SIG-M5 treated with dmso at 0.1 percent for 504 hours (cell line): ENCODE data around the gene GRB2.

Experiments
- DNase-seq: peaks from one replicate; lab custom pipeline; 2025; ENCODE audit not compliant: unreplicated experiment; lab: John Stamatoyannopoulos, UW

The GRB2 gene

DNA sequence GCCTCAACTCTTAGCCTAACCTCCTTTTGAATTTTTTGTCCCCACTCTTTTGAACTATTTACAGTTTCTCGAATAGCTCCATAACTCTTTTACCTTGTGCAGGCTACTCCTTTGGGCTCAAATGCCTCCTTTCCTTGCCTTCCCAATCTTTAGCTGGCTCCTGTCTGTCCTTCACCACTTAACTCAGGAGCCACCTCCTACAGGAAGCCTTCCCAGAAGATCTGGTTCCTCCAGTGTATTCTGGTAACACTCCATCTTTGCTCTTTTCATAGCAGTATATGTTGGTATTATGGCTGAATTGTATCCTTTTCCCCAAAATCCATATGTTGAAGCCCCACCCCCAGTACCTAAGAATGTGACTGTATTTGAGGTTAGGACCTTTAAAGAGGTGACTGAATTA, 9.0 kb upstream of the GRB2 start:
- DNase-seq: no peak

DNA sequence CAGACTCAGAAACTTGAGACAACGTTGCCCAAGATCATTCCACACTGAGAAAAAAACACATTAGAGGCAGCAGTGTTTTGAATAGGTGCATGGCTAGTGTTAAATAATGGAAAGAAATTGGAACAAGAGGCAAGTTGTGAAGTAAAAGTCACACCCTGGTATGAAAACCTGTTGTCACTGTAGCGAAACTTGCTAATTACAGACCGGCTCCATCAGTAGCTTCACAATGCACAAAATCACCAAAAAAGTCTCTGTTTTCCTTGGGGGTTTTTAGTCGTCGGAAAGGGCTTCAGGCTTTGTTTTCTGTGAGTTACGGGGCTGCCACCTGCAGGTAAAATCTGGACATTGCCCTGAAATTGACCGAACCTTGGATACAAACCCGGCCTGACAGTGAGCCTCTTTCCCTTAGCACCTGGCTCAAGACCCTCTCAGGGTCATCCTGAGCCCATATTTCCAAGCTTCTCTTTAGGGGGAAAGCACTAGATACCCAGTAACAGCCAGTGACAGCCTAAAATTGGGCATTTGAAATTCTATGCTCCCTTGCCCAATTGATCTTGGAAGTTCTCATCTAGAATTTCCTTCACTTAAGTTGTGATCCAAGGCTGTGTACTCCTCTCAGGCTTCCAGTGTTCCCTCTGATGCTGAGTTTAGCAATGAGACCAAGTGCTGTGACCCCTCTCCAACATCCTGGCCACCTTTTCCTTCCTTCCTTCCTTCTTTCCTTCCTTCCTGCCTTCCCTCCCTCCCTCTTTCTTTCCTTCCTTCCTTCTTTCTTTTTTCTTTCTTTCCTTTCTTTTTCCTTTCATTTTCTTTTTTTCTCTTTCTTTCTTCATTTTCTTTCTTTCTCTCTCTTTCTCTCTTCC, 7.2 kb upstream of the GRB2 start:
- peak; percentile 83 for DNase-seq

DNA sequence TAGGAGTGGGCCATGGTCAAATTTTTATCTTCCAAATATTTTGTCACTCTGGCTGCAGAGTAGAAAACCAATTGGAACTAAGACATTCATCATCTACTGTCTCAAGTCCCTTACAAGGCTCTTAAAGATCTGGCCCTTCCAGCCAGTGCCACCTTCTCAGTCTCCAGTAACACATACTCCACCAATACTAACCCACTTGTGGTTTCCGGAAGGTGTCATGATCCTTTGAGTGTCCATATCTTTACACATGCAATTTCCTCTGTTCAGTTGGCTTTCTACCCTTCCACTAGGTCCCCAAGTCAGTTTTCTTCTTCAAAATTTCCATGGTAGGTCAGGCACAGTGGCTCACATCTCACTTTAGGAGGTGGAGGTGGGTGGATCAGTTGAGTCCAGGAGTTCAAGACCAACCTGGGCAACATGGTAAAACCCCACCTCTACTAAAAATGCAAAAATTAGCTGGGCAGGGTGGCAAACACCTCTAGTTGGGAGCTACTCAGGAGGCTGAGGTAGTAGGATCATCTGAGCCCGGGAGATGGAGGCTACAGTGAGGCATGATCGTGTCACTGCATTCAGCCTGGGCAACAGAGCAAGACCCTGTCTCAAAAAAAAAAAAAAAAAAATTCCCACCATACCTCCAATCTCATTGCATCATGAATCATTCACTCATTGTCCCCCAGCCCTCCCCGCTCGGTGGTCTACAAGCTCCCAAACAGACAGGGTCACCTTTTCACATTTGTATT, 6.0 kb upstream of the GRB2 start:
- DNase-seq: no peak

DNA sequence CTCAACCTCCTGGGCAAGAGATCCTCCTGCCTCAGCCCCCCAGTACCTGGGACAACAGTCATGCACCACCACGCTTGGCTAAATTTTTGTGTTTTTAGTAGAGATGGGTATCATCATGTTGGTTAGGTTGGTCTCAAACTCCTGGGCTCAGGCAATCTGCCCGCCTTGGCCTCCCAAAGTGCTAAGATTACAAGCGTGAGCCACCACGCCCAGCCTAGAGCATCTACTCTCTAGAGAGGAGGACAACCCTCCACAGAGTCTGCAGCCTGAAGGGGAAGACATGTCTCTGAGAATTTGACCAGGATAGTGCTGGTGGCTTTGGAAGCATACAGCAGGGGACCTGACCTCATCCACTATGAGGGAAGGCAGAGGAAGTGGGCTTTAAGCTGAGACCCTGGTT, 4.7 kb upstream of the GRB2 start:
- no peak for DNase-seq

DNA sequence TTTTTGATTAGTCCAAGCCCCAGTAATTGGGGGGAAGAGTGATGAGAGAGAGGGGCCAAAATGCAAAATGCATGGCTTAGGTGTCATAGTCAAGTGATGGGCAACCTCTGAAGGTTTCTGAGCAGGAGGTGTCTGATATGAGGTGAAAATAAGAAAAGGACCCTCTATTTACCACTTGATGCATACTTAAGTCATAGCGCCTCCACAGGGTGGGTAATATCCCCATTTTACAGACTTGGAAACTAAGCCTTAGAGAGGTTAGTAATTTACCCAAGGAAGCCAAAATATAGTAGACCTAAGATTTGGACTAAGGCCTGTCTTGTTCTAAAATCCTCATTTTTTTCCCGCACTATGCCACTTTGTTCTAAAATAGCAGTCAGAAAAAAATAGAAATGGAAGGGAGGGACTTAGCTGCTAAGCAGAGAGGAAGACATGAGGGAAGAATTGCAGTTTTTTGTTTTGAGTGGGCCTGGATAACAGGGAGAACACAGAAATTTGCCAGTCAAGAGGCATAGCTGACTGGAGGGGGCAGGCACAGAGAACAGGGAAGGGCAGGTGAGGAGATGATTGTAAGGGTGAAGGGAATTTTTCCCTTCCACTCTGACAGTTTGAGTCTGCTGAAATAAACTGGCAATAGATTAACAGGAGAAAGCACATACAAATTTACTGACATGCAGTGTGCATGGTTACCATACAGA, 2.3 kb upstream of the GRB2 start:
- DNase-seq: no peak

DNA sequence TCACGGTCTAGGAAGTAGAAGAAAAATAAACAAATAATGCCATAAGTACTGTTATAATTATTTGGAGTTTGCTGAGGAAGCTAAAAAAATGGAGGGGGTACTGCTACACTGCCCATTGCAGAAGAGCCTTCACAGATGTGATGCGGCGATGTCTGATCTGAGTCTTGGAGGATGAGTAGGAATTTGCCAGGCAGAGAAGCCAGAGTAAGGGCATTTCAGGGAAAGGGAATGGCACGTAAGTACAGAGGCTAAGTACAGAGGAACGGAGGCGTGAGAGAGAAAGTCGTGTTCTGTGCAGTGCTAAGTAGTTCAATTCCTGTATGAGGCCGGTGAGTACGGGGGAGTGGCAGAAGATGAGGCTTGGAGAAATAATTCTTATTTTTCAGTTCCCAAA, 741 bp upstream of the GRB2 start:
- peak; percentile 39 for DNase-seq

DNA sequence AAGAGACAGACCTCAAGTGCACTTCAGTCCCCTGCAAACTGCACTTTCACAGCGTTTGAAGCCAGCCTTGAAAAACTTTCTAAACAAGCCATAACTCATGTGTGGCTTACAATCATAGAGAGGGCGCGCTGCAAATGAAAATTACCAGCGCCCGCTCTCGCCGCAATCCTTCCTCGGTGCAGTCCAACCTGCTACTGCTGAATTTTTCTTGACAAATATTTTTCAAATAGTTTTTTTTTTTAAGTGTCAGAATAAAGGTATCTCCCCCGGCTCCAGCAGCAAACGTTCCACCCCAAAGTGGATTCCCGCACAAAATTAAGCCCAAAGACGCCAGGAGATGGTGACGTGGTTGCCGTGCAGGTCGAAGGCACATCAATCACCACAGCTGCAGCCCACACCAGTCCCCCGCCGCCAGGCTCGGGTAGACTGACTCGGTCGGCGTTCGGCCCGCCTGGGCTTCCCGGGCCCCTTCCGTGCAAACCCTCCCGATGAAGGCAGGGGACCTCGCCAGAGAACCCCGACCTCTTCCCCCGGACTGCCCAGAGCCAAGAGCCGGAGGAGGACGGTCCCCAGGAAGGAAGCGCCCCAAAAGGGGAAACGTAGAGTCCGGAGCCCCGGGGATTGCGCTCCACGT, 630 bp downstream of the GRB2 start:
- peak; percentile 60 for DNase-seq

DNA sequence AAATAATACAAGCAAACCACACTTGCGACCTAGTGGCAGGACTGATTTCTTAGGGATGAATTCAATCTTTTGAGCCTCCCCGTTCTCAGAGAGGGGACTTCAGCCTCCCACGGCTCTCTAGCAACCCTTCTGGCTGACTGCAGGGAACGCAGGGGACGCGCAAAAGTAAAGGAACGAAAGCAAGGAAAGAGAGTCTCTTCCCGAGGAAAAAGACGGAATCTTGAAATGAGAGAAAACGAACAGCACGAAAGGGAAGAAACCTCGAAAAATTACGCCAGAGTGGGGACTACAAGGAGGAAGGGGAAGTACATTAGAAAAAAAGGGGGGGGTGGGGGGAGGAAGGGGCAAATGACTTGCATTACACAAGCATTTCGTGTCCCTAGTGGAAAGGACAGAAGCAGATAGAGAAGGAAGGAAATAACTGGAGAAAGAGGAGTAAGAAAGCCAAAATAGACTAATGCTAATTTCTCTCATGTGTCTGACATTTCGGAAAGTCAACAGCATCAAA, 1.2 kb downstream of the GRB2 start:
- DNase-seq: peak; percentile 93

DNA sequence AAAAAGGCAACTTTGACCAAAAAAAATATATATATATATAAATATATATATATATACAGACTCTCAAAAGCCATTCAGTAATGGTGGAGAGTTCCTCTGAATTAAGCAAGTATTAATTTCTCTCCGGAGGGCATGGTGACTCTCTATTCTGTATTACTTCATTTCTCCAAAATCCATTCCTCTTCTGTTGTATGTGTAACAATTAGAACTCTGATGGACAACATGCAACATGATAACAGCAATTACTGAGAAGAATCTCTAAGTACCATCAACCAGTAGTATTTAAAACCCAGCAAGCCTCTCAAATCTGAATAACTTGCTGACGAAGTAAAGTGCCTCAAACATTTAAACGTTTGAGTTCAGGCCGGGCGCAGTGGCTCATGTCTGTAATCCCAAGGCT, 2.3 kb downstream of the GRB2 start:
- peak; percentile 37 for DNase-seq

DNA sequence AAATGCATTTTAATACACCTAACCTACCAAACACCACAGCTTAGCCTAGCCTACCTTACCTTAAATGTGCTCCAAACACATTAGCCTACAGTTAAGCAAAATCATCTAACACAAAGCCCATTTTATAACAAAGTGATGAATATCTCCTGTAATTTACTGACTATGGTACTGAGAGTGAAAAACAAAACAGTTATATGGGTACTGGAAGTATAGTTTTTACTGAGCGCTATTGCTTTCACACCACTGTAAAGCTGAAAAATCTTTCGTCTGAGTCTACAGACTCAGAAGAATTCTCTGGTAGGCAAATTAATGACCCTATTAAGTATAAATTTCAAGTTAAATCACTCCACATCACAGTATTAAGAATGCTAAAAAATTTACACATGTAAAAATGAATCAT, 3.5 kb downstream of the GRB2 start:
- DNase-seq: no peak

DNA sequence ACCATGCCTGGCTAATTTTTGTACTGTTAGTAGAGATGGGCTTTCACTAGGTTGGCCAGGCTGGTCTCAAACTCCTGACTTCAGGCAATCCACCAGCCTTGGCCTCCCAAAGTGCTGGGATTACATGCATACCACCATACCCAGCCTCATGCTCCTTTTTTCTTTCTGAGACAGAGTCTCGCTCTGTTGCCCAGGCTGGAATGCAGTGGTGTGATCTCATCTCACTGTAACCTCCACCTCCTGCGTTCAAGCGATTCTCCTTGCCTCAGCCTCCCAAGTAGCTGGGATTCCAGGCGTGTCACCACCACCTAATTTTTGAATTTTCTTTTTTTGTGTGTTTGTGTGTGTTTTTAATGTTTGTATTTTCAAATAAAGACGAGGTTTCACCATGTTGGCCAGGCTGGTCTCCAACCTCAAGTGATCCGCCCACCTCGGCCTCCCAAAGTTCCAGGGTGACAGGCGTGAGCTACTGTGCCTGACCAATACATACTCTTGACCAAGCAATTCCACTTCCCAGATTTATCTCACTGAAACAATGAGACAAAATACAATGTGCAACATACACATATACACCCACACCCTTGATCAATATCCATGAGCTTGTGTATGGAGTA, 5.0 kb downstream of the GRB2 start:
- DNase-seq: no peak

DNA sequence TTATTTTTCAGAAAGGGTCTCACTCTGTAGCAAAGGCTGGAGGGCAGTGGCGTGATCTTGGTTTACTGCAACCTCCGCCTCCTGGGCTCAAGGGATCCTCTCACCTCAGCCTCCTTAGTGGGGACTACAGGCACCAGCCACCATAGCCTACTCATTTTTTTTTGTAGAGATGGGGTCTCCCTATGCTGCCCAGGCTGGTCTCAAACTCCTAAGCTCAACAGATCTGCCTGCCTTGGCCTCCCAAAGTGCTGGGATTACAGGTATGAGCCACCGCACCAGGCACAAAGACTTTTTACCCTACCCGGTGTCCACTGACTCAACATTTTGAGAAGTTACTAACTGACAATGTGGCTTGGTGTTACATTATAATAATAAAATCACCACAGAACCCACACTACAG, 7.2 kb downstream of the GRB2 start:
- DNase-seq: no peak

DNA sequence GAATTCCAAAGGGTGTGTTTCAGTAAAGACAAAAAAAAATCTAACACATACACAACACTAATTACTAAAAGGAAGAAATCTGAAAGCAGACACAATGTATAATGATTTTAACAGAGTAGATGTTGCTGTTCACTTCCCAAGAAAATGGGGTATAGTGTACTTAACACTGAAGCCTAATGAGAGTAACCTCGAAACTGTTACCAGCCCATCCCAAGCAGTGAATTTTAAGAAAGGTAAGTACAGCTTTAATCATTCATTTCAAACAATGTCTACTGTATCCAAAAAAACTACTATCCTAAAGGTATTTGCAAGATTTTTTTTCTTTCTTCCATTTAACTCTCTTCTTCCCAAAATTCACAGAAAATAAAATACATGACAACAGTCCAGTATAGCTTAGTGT, 8.3 kb downstream of the GRB2 start:
- no peak for DNase-seq

DNA sequence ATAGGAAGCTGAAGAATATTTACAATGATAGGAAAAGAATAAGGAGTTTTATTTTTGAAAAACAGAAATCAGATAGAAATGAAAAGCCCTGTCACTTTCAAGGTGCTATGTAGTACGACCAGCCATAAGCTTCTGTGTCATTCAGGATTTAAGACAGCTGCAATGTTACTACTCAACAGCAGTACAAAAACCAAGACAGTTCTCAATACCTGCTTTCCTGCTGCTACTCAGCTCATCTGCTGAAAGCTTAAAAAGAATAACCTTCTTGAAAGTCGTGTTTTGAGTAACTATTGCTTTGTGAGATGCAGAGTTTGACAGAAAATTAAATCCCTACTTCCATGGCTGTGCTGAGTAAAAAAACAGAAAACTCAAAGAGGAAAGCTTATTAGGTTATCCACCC, 8.7 kb downstream of the GRB2 start:
- DNase-seq: no peak

DNA sequence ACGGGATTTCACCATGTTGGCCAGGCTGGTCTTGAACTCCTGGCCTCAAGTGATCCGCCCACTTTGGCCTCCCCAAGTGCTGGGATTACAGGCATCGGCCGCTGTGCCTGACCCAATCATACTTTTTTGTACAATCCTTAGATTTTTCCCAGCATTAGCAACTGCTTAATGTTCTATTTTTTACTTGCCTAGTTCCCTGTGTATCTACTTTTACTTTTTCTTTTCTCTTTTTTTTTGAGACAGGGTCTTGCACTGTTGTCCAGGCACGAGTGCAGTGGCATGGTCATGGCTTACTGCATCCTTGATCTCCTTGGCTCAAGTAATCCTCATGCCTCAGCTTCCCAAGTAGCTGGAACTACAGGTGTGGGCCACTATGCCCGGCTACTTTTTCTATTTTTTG, 9.5 kb downstream of the GRB2 start:
- DNase-seq: no peak

DNA sequence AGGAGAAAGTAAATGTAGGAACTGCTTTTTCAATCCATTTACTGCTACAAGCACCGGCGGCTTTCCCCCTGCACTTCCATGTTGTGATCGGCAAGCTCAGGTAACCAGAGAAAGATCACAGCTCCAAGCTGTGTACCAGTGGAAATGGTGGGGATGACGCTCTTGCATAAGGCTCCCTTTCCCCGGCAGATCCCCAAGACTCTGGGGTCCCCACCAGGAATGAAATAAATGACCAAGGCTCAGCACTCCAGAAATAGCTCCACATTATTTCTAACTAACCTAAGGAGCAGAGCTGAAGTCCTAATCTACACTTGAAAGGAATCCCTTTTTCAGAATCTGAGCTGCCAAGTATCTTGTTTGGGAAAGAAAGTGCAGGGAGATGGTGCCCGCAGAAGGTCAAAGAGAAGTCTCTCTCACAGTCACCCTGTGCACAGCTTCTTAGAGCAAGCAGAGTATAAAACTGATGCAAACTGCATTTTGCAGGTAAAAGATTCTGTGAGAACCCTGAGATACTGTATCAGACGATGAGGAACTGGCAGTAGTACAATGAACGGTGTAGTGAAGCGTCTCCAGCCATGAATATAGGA, 11.1 kb downstream of the GRB2 start:
- DNase-seq: no peak

DNA sequence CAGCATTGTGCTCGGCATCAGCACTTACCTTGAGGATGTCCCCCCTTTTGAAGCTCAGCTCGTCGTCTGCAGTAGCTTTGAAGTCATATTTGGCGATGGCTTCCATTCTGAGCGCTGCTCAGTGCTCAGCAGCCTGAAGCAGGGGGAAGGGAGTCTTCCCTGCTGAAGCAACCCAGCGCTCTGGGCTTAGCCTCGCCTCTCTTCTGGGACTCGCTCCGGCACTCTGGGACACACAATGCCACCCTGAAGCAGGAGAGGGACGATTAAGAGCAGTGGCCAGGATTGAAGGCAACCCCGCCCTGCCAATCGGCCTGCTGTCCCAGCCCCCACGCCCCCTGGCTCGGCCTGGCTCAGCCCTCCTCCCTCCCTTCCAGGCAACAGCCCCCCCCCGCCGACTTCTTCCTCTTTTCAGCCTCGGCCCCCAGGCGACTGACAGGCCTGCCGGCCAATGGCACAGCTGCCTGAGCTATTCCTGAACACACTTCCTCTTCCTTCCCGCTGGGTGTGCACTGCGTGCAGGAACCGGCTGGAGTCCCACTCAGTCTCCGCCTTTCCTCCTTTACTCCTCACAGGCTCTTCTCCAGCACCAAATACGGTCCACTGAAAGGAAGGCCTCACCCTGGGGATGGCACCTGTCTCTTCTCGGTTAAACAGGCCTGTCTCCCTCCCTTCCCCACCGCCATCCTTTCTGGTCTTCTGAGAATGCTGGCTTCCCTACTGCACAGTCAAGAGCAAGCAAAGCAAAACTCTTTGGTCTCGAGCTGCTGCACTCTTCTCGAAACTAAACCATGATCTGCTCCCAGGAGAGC, 11.8 kb downstream of the GRB2 start:
- peak; percentile 99 for DNase-seq

DNA sequence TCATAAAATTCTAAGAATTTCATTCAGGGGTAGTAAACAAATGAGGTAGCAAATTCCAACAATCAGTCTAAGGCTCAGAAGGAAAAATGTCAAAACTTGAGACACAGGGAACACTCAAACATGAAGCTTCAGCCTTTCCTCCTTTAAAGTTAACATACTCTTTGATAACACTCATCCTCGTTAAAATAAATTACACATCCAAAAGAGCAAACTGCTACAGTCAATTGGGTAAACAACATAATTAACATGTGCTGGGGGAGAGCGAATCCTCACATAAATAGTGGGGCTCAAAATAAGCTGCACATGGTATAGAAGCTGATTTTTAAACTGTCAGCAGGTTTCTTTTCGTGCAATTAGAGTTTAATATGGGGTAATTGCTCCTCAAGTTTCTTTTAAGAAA, 12.9 kb downstream of the GRB2 start:
- DNase-seq: no peak

DNA sequence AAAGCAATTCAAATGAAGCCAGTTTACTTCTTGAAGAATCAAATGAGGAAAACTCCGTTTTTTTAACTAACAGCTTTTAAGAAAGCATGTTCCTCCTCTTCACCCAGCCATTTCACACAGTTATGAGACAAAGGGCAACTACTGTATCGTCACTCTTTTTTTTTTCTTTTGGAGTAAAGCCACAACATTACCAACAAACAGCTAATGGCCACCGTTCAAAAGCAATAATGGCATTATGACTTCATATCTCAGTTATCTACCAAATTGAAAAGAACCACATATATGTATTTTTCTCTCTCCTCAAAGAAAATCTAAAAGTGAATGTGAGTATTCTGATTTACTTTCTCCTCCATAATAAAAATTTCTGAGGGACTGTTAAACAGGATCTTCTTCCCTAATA, 14.5 kb downstream of the GRB2 start:
- no peak for DNase-seq
